GM23338 (cell line): Measurements from ENCODE around the gene HHAT. TPM values are rescaled to one million over a fixed set of nuclear protein-coding genes. Genes with fewer than 3 reads are reported as not detected.

Source experiments
- ATAC-seq: fragments of 200-7000 bp; cut with Tn5 transposase; 3 replicates; pipeline ENCODE4 v1.9.1; 2020
- DNase-seq: peaks from one replicate; pipeline ENCODE4 v3.0.0-alpha.2; 2015; ENCODE audit warnings: low spot score
- H2AFZ ChIP-seq: fragments of 200-600 bp; sonication (generic); 2 replicates; pipeline ENCODE4 v1.8.0; 2016; ENCODE audit warnings: antibody characterized with exemption, mild to moderate bottlenecking, moderate library complexity
- H3F3A ChIP-seq: fragments of 200-600 bp; sonication (generic); replicated peaks from 2 replicates; pipeline ENCODE4 v1.8.0; 2017; ENCODE audit warnings: antibody characterized with exemption, mixed run types, low read depth
- H3K27ac ChIP-seq: fragments of 200-600 bp; sonication (generic); 2 replicates; pipeline ENCODE4 v1.6.1; 2016; ENCODE audit warnings: low read depth
- H3K27me3 ChIP-seq: fragments of 200-600 bp; sonication (generic); 2 replicates; pipeline ENCODE4 v1.8.0; 2016; ENCODE audit warnings: mild to moderate bottlenecking, mixed run types, moderate library complexity; ENCODE audit not compliant: insufficient read depth
- H3K36me3 ChIP-seq: fragments of 200-600 bp; sonication (generic); 2 replicates; pipeline ENCODE4 v1.8.0; 2016; ENCODE audit warnings: mild to moderate bottlenecking; ENCODE audit not compliant: insufficient read depth
- H3K4me1 ChIP-seq: fragments of 200-600 bp; sonication (generic); 2 replicates; pipeline ENCODE4 v1.8.0; 2016; ENCODE audit warnings: mild to moderate bottlenecking, moderate library complexity; ENCODE audit not compliant: insufficient read depth
- H3K4me2 ChIP-seq: fragments of 200-600 bp; sonication (generic); 2 replicates; pipeline ENCODE4 v1.7.1; 2017; ENCODE audit warnings: mixed run types
- H3K4me3 ChIP-seq: fragments of 200-600 bp; sonication (generic); 2 replicates; pipeline ENCODE4 v1.6.1; 2016; ENCODE audit warnings: mixed run types
- H3K79me2 ChIP-seq: fragments of 200-600 bp; sonication (generic); replicated peaks from 2 replicates; pipeline ENCODE4 v1.8.0; 2017; ENCODE audit warnings: mild to moderate bottlenecking; ENCODE audit not compliant: insufficient read depth
- H3K9me2 ChIP-seq: fragments of 200-600 bp; sonication (generic); 2 replicates; pipeline ENCODE4 v1.8.0; 2017; ENCODE audit not compliant: insufficient read depth
- H4K20me1 ChIP-seq: fragments of 200-600 bp; sonication (generic); replicated peaks from 2 replicates; pipeline ENCODE4 v1.8.0; 2017; ENCODE audit warnings: mild to moderate bottlenecking; ENCODE audit not compliant: insufficient read depth
- H3K27ac Mint-ChIP-seq: 2 replicates; pipeline ENCODE4 v1.8.0; 2020; ENCODE audit warnings: inconsistent platforms, mild to moderate bottlenecking, moderate library complexity, mixed read lengths
- H3K27me3 Mint-ChIP-seq: 3 replicates; pipeline ENCODE4 v1.8.0; 2022; ENCODE audit warnings: low read depth, mild to moderate bottlenecking, moderate library complexity, mixed read lengths, inconsistent platforms; ENCODE audit not compliant: insufficient read depth, poor library complexity
- H3K36me3 Mint-ChIP-seq: 3 replicates; pipeline ENCODE4 v1.8.0; 2021; ENCODE audit warnings: low read depth, mild to moderate bottlenecking, inconsistent platforms, moderate library complexity, mixed read lengths
- H3K4me1 Mint-ChIP-seq: 3 replicates; pipeline ENCODE4 v1.8.0; 2020; ENCODE audit warnings: mild to moderate bottlenecking, inconsistent platforms, mixed read lengths
- H3K4me3 Mint-ChIP-seq: 3 replicates; pipeline ENCODE4 v1.8.0; 2021; ENCODE audit warnings: moderate library complexity, mild to moderate bottlenecking, inconsistent platforms, mixed read lengths
- H3K9me3 Mint-ChIP-seq: 3 replicates; pipeline ENCODE4 v1.8.0; 2020; ENCODE audit warnings: moderate library complexity, mild to moderate bottlenecking, inconsistent platforms, mixed read lengths
- CREB1 ChIP-seq: fragments of 250-450 bp; sonication (Bioruptor Pico); IDR thresholded peaks from 2 replicates; pipeline ENCODE4 v1.5.0; 2020; ENCODE audit warnings: low read depth, mild to moderate bottlenecking, moderate library complexity
- CTCF ChIP-seq, 2 experiments: fragments of 200-600 bp in 1 of 2; sonication (generic) in 1 of 2; conservative IDR thresholded peaks; 2 replicates each; pipeline versions ENCODE4 v1.5.1 to v1.6.1; 2016 to 2017; ENCODE audit warnings: antibody characterized with exemption in 2 of 2, low read depth in 2 of 2, mild to moderate bottlenecking in 2 of 2, moderate library complexity in 1 of 2
- ETS1 ChIP-seq: IDR thresholded peaks from 2 replicates; pipeline ENCODE4 v1.6.1; 2016; ENCODE audit warnings: antibody characterized with exemption
- EZH2 ChIP-seq: fragments of 200-600 bp; sonication (generic); IDR thresholded peaks from one replicate; pipeline ENCODE4 v1.8.0; 2017; ENCODE audit warnings: antibody characterized with exemption, mild to moderate bottlenecking, low read depth; ENCODE audit not compliant: unreplicated experiment
- EZH2phosphoT487 ChIP-seq: fragments of 200-600 bp; sonication (generic); IDR thresholded peaks from one replicate; pipeline ENCODE4 v1.8.1; 2018; ENCODE audit warnings: antibody characterized with exemption; ENCODE audit not compliant: unreplicated experiment
- JUNB ChIP-seq: IDR thresholded peaks from one replicate; pipeline ENCODE4 v1.6.1; 2016; ENCODE audit warnings: antibody characterized with exemption; ENCODE audit not compliant: unreplicated experiment
- NANOG ChIP-seq: IDR thresholded peaks from 2 replicates; pipeline ENCODE4 v1.6.1; 2016; ENCODE audit warnings: antibody characterized with exemption, borderline replicate concordance
- POLR2AphosphoS5 ChIP-seq: IDR thresholded peaks from 2 replicates; pipeline ENCODE4 v1.6.1; 2016; ENCODE audit warnings: antibody characterized with exemption, low read depth
- REST ChIP-seq: IDR thresholded peaks from one replicate; pipeline ENCODE4 v1.6.1; 2018; ENCODE audit warnings: antibody characterized with exemption; ENCODE audit not compliant: unreplicated experiment
- STAT1 ChIP-seq: IDR thresholded peaks from one replicate; pipeline ENCODE4 v1.6.1; 2016; ENCODE audit warnings: antibody characterized with exemption; ENCODE audit not compliant: unreplicated experiment
- ZNF114 ChIP-seq: fragments of 250-450 bp; sonication (Bioruptor Pico); IDR thresholded peaks from 2 replicates; pipeline ENCODE4 v1.5.0; 2020; ENCODE audit warnings: mild to moderate bottlenecking, moderate library complexity
- ZNF331 ChIP-seq: fragments of 250-450 bp; sonication (Bioruptor Pico); IDR thresholded peaks from 2 replicates; pipeline ENCODE4 v1.5.0; 2020; ENCODE audit warnings: low read depth, mild to moderate bottlenecking, moderate library complexity
- ZNF462 ChIP-seq: fragments of 250-450 bp; sonication (Bioruptor Pico); IDR thresholded peaks from 2 replicates; pipeline ENCODE4 v1.5.0; 2020; ENCODE audit warnings: mild to moderate bottlenecking, moderate library complexity
- polyA plus RNA-seq: library from polyadenylated mRNA; unstranded; fragments of >200 nt; fragmentation: Nextera tagmentation; extraction: Ambion mirVana; gene quantifications from 2 replicates; pipeline ENCODE4 v1.2.1, GENCODE V29; 2016
- total RNA-seq: library from RNA; depleted of rRNA; stranded (reverse); fragments of >200 nt; shearing (Covaris generic); gene quantifications from 2 replicates; pipeline ENCODE4 v1.2.3, GENCODE V29; 2014

The HHAT gene
- total and polyA plus RNA-seq, 2 experiments from 2014 or later, result 0.11 to 0.66 TPM

GRCh38 chr1:210311726-210312493 lies 16.8 kb upstream of the HHAT start:
- no peaks in the 10 kb centered on the region for H3K36me3 Mint-ChIP-seq

More at GRCh38 chr1:210311726-210312493, 16.8 kb upstream of the HHAT start:
- peaks cover 17% of the 10 kb centered on the region for H3K27me3 ChIP-seq
- H2AFZ ChIP-seq, result peak overlapping the region; percentile 76
- Mint-ChIP-seq H3K4me1 (peaks cover 2% of the 10 kb centered on the region; the same call in 1 of the 3 replicates), H3K27me3 (peaks cover 13% of the 10 kb centered on the region), H3K4me3 (peak overlapping the region; percentile 81), H3K27ac (no peak overlapping the region), H3K9me3 (no peaks in the 10 kb centered on the region; the same call in 2 of the 3 replicates)
- no peaks in the 10 kb centered on the region for H4K20me1 ChIP-seq
- no peak for DNase-seq
- H3F3A ChIP-seq, result 0 out of 2 replicates have a peak, but pooled peaks cover 5% of the 10 kb centered on the region
- no peaks in the 10 kb centered on the region for H3K9me2 ChIP-seq
- H3K4me1 ChIP-seq, result peaks cover 5% of the 10 kb centered on the region; the same call in 1 of the 2 replicates
- H3K4me2 ChIP-seq, result peak overlapping the region; percentile 71
- no peaks in the 10 kb centered on the region for H3K79me2 ChIP-seq
- peak overlapping the region; percentile 53 for H3K4me3 ChIP-seq
- H3K36me3 ChIP-seq, result no peaks in the 10 kb centered on the region
- no peak for TF ChIP-seq JUNB
- no peak for TF ChIP-seq STAT1
- TF ChIP-seq ETS1, result no peak
- no peak for TF ChIP-seq CREB1 (CRISPR knock-in tag)
- no peak for TF ChIP-seq POLR2AphosphoS5
- no peak for TF ChIP-seq ZNF114 (CRISPR knock-in tag)
- TF ChIP-seq EZH2, result no peak
- no peak for TF ChIP-seq EZH2phosphoT487
- TF ChIP-seq CTCF (conservative IDR thresholded peaks at IDR 0.05; ENCODE audit: low read depth in 2 of 2), result no peak
- TF ChIP-seq NANOG, result no peak
- no peak for TF ChIP-seq ZNF462 (CRISPR knock-in tag)
- TF ChIP-seq REST, result no peak
- TF ChIP-seq ZNF331 (CRISPR knock-in tag), result no peak
- H3K27ac ChIP-seq, result no peak overlapping the region
- peak; percentile 16 for ATAC-seq
